Right lobe of liver (tissue), 6 donors: ENCODE data around the gene PCCA. TPM values are rescaled to one million over a fixed set of nuclear protein-coding genes. Genes with fewer than 3 reads are reported as not detected.

Experiments used
- ATAC-seq, 4 donors: fragments of 200-7000 bp; cut with Tn5 transposase; one replicate each; pipeline ENCODE4 v1.9.1; 2020; ENCODE audit warnings: mild to moderate bottlenecking in 4 of 4, moderate library complexity in 4 of 4
- DNase-seq, 3 donors: peaks; one replicate each; pipeline ENCODE4 v3.0.0-alpha.2; 2020
- H3K27ac ChIP-seq, 3 donors: fragments of 200-600 bp; one replicate each; pipeline ENCODE4 v1.8.0; 2022
- H3K27me3 ChIP-seq, 2 donors: fragments of 200-600 bp; one replicate each; pipeline ENCODE4 v1.8.0; 2022
- H3K36me3 ChIP-seq, 4 donors: fragments of 200-600 bp; sonication (generic) in 1 of 4; one replicate each; pipeline versions ENCODE4 v1.5.1 to v1.8.0; 2017 to 2022; ENCODE audit warnings: control low read depth in 1 of 4
- H3K4me1 ChIP-seq, 4 donors: fragments of 200-600 bp; sonication (generic) in 1 of 4; one replicate each; pipeline versions ENCODE4 v1.5.1 to v1.8.0; 2017 to 2022; ENCODE audit warnings: control low read depth in 1 of 4
- H3K4me3 ChIP-seq, 3 donors: fragments of 200-600 bp; one replicate each; pipeline ENCODE4 v1.8.0; 2022
- H3K9me3 ChIP-seq, 4 donors: fragments of 200-600 bp; sonication (generic) in 1 of 4; one replicate each; pipeline versions ENCODE4 v1.5.1 to v1.8.0; 2017 to 2022; ENCODE audit warnings: control low read depth in 1 of 4
- POLR2A ChIP-seq: fragments of 450-650 bp; IDR thresholded peaks from one replicate; pipeline ENCODE4 v1.6.1; 2017; ENCODE audit warnings: antibody characterized with exemption, mild to moderate bottlenecking
- WGBS: methylation state at CpG from one replicate; pipeline ENCODE4 v1.1.6; 2018; ENCODE audit warnings: low coverage, low lambda C conversion rate; ENCODE audit not compliant: insufficient coverage; ENCODE audit errors: missing lambda C conversion rate; 5-methylcytosine and 5-hydroxymethylcytosine counted together
- intact Hi-C, 2 donors: fragments of 100-400 bp; cut with DNase I; formaldehyde crosslinking; loops; one replicate each; pipeline versions ENCODE4 v1.11.2 to v1.14.1; 2022
- total RNA-seq, 6 experiments: library from RNA; depleted of rRNA in 2 of 6; stranded (reverse); fragments of >200 nt in 2 of 6; fragmentation: NEBNext Ultra II Directional in 3 of 6; extraction: Animal tissue kit (Norgen Biotek cat#: 25700) in 3 of 6; gene quantifications; one replicate each; pipeline versions ENCODE4 v1.1.0 to v1.2.4, GENCODE V29; 2016 to 2023
- TF ChIP-seq, protein P1 (sequence below), 4 donors: fragments of 200-600 bp in 3 of 4; fragments of 450-650 bp in 1 of 4; IDR thresholded peaks; one replicate each; pipeline versions ENCODE4 v1.5.1 to v1.8.0; 2016 to 2022; ENCODE audit warnings: antibody characterized with exemption in 4 of 4, mild to moderate bottlenecking in 2 of 4
- donor health status: DM: no; HTN: yes; CAD: no.
- donor health status: DM: no; HTN: no; CAD: no.
- donor health status: DM: no; HTN: no; CAD: no.
- donor health status: DM: no; HTN: yes; CAD: no.
- donor health status: DM: no; HTN: yes; CAD: no.

PCCA gene
- total RNA-seq, 6 experiments from 2014 or later = 58.2 to 161 (median 85.2) TPM

DNA sequence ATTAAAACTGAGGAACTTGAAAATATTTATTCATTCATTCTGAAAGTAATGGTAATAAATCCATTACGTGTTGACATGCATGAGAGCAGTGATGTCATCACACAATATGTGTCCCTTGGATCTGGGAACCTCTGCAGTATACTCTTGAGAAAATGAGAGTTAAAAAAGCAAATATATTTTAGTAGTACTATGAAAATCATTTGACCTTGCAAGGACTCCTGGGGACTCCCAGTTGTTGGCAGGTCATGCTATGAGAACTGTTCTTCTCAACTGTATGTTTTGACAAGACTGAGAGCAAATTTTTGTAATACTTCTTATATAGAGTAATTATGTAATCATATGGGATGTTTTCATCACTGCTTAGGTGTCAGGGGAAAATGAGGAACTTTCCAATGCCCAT is 249.4 kb downstream of the PCCA start:
- Histone ChIP-seq H3K36me3 (peaks cover 0 to 5% (median 0%) of the 10 kb centered on the region in 4 donors), H3K27me3 (no peaks in the 10 kb centered on the region), H3K9me3 (no peaks in the 10 kb centered on the region), H3K4me3 (no peak overlapping the region), H3K4me1 (no peaks in the 10 kb centered on the region), H3K27ac (no peak overlapping the region)
- 100% methylated on average over 1 of the region's 1 CpG for WGBS
- ATAC-seq (no peak), DNase-seq (no peak)
- TF ChIP-seq, protein P1, sequence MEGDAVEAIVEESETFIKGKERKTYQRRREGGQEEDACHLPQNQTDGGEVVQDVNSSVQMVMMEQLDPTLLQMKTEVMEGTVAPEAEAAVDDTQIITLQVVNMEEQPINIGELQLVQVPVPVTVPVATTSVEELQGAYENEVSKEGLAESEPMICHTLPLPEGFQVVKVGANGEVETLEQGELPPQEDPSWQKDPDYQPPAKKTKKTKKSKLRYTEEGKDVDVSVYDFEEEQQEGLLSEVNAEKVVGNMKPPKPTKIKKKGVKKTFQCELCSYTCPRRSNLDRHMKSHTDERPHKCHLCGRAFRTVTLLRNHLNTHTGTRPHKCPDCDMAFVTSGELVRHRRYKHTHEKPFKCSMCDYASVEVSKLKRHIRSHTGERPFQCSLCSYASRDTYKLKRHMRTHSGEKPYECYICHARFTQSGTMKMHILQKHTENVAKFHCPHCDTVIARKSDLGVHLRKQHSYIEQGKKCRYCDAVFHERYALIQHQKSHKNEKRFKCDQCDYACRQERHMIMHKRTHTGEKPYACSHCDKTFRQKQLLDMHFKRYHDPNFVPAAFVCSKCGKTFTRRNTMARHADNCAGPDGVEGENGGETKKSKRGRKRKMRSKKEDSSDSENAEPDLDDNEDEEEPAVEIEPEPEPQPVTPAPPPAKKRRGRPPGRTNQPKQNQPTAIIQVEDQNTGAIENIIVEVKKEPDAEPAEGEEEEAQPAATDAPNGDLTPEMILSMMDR (IDR thresholded peaks at IDR 0.05) = no peak
- no peak for TF ChIP-seq POLR2A
- intact Hi-C loops = no loop called here

DNA sequence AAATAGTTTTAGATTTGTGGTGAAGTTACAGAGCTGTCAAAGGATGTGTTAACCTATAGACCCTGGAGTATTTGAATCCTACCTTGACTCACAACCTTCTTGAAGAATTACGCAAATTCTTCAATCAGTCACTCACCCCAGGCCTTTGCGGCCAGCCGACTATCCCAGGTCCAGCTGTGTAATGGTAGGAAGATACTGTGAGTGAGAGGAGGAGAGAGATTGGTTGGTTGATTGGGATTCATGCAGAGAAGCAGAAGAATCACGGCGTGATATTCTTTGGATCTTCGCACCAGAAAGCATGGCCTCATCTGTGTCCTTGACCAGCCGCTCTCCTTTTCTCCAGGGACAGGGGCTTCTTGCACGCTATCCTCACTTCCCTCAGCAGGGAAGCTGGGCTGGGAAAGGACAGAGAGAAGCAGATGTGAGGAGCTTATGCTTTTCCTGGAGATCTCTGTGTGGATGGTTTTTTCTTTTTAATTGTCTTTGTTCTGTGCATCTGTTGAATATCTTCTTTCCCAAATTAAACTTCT is 250.6 kb downstream of the PCCA start:
- TF ChIP-seq, protein P1 (IDR thresholded peaks at IDR 0.05) = no peak
- no peak for TF ChIP-seq POLR2A
- H3K27me3 ChIP-seq = no peaks in the 10 kb centered on the region
- no peaks in the 10 kb centered on the region for H3K9me3 ChIP-seq
- no peak for ATAC-seq
- intact Hi-C loops = no loop called here
- no peaks in the 10 kb centered on the region for H3K4me1 ChIP-seq
- H3K36me3 ChIP-seq = peaks cover 0 to 5% (median 0%) of the 10 kb centered on the region in 4 donors
- no peak overlapping the region for H3K27ac ChIP-seq
- H3K4me3 ChIP-seq = no peak overlapping the region
- WGBS = 93% methylated on average over 3 of the region's 8 CpGs
- DNase-seq = no peak

DNA sequence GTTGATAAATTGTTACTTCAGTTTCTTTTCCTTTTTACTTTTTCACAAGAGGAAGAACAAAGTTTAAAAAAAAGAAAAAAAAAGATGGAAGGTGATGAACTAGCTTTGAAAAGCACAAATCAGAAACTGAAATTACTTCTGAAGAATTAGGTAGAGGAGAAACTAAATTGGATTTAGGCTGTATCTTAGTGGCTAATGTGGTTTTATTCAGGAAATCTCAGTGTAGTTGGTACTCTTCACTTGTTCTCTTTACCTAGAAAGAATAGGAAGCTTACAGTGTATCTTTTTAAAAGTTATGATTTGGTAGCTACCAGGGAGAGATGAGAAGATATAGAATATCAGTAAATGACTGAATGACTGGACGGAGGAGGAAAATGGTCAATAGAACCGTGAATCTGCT is 252.0 kb downstream of the PCCA start:
- no peak overlapping the region for H3K27ac ChIP-seq
- no peak overlapping the region for H3K4me3 ChIP-seq
- no peak for ATAC-seq
- no peak for DNase-seq
- TF ChIP-seq, protein P1 (IDR thresholded peaks at IDR 0.05) = no peak
- TF ChIP-seq POLR2A = no peak
- intact Hi-C loops = no loop called here
- peaks cover 0 to 5% (median 0%) of the 10 kb centered on the region in 4 donors for H3K36me3 ChIP-seq
- no peaks in the 10 kb centered on the region for H3K4me1 ChIP-seq
- no peaks in the 10 kb centered on the region for H3K27me3 ChIP-seq
- H3K9me3 ChIP-seq = no peaks in the 10 kb centered on the region
- 88% methylated on average over 2 of the region's 2 CpGs for WGBS

DNA sequence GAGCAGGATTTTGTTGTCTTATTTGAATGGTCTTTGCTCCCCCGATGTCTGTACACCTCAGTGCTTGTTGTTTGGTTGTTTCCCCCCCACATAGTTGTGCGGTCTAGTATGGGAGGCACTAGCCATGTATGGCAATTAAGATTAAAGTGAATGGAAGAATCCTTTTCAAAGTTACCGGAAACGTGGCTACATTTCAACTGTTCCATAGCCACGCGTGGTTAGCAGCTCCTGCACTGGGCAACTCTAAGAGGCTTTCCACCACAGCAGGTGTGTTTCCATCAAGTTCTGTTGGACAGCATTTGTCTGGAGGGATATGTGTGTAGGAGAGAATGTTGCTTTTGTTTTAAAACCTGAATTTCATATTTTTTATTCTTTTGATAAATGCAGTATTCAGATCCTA is 252.4 kb downstream of the PCCA start:
- DNase-seq = no peak
- TF ChIP-seq POLR2A = no peak
- TF ChIP-seq, protein P1 (IDR thresholded peaks at IDR 0.05) = no peak
- H3K9me3 ChIP-seq = no peaks in the 10 kb centered on the region
- intact Hi-C loops = no loop called here
- no peaks in the 10 kb centered on the region for H3K4me1 ChIP-seq
- no peak for ATAC-seq
- H3K36me3 ChIP-seq = peaks cover 0 to 5% (median 0%) of the 10 kb centered on the region in 4 donors
- no peaks in the 10 kb centered on the region for H3K27me3 ChIP-seq
- no peak overlapping the region for H3K4me3 ChIP-seq
- no peak overlapping the region for H3K27ac ChIP-seq
- 91% methylated on average over 6 of the region's 6 CpGs for WGBS

DNA sequence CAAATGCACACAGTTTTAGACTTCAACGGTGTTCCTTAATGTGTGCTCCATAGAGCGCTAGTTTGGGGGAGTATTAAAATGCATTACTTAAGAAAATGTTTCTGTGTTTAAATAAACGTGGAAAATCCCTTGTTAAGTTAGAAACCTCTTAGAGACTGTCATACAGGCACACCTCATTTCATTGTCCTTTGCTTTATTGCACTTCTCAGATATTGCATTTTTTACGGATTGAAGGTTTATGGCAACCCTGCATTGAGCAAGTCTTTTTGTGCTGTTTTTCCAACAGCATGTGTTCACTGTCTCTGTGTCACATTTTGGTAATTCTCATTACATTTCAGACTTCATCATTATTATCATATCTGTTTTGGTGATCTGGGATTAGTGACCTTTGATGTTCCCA is 255.7 kb downstream of the PCCA start:
- intact Hi-C loops = no loop called here
- no peaks in the 10 kb centered on the region for H3K36me3 ChIP-seq
- no peak for ATAC-seq

More for the DNA sequence above, 255.7 kb downstream of the PCCA start:
- 93% methylated on average over 3 of the region's 4 CpGs for WGBS
- H3K4me3 ChIP-seq = no peak overlapping the region
- no peak overlapping the region for H3K27ac ChIP-seq
- no peaks in the 10 kb centered on the region for H3K4me1 ChIP-seq
- DNase-seq = no peak
- H3K9me3 ChIP-seq = no peaks in the 10 kb centered on the region
- no peaks in the 10 kb centered on the region for H3K27me3 ChIP-seq
- TF ChIP-seq, protein P1 (IDR thresholded peaks at IDR 0.05) = no peak
- no peak for TF ChIP-seq POLR2A
